Calu3 (cell line): Measurements from ENCODE around the gene POMT2. TPM values are rescaled to one million over a fixed set of nuclear protein-coding genes. Genes with fewer than 3 reads are reported as not detected.

Experiments used
- BruUV-seq: library from RNA; stranded (reverse); fragments of 400-500 nt; replicated peaks from 2 replicates; lab custom pipeline; 2021; lab: Mats Ljungman, UMichigan
- CTCF ChIA-PET: fragments of 300-600 bp; sonication (Branson Sonifier 250); formaldehyde crosslinking; loops from one replicate; lab custom pipeline; 2022; ENCODE audit warnings: antibody characterized with exemption; lab: Charles Lee
- DNase-seq: peaks from one replicate; pipeline ENCODE4 v3.0.0; 2022
- H3K27ac Mint-ChIP-seq: one replicate; pipeline ENCODE4 v1.8.0; 2022; ENCODE audit warnings: mixed read lengths; ENCODE audit not compliant: unreplicated experiment
- H3K27me3 Mint-ChIP-seq: one replicate; pipeline ENCODE4 v1.8.0; 2022; ENCODE audit warnings: mixed read lengths; ENCODE audit not compliant: unreplicated experiment
- H3K36me3 Mint-ChIP-seq: one replicate; pipeline ENCODE4 v1.8.0; 2022; ENCODE audit warnings: mild to moderate bottlenecking, moderate library complexity, mixed read lengths; ENCODE audit not compliant: insufficient read depth, unreplicated experiment
- H3K4me1 Mint-ChIP-seq: one replicate; pipeline ENCODE4 v1.8.0; 2022; ENCODE audit warnings: mild to moderate bottlenecking, low read depth, mixed read lengths; ENCODE audit not compliant: unreplicated experiment
- H3K4me3 Mint-ChIP-seq: one replicate; pipeline ENCODE4 v1.8.0; 2022; ENCODE audit warnings: mild to moderate bottlenecking, low read depth, moderate library complexity, mixed read lengths; ENCODE audit not compliant: unreplicated experiment
- H3K9me3 Mint-ChIP-seq: one replicate; pipeline ENCODE4 v1.8.0; 2022; ENCODE audit warnings: low read depth, mixed read lengths; ENCODE audit not compliant: unreplicated experiment
- intact Hi-C: fragments of 100-400 bp; cut with micrococcal nuclease; formaldehyde crosslinking; loops from one replicate; pipeline ENCODE4 v1.10.0; 2022; ENCODE audit not compliant: unreplicated experiment
- total RNA-seq: library from RNA; stranded (reverse); gene quantifications from 2 replicates; pipeline ENCODE4 v1.2.3, GENCODE V29; 2022
- TF ChIP-seq, protein P1 (sequence below): fragments of 200-600 bp; IDR thresholded peaks from one replicate; pipeline ENCODE4 v1.8.0; 2022; ENCODE audit warnings: antibody characterized with exemption; ENCODE audit not compliant: unreplicated experiment

Gene POMT2
- total RNA-seq, 1 experiment from 2014 or later: 21.7 TPM

DNA sequence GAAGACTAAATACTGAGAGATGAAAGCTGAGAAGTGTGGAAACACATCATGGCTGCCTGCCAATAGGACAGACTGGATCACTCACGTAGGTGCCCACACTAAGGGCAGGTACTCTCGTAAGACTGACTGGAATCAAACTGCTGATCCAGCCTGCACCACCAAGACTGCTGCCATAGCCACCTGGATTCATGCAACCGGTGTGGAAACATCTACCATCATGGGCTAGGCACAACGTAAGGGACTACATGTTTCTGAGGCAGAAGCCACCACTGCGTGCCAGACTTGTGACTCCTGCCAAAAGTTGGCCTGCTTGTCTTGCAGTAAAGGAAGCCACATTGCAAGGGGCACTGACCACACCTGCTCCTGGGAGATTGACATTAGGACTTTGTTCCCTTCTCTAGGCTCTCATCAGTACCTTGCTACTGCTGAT lies 3.8 kb downstream of the POMT2 start:
- Mint-ChIP-seq H3K9me3 (no peaks in the 10 kb centered on the region), H3K4me3 (no peak overlapping the region), H3K27ac (no peak overlapping the region), H3K36me3 (peaks cover 21% of the 10 kb centered on the region), H3K27me3 (no peaks in the 10 kb centered on the region), H3K4me1 (peaks cover 25% of the 10 kb centered on the region)
- CTCF ChIA-PET: interaction anchor here (0.6 to 3.6 kb wide), 10 partner anchors 10 to 193 kb away, joined by 3 to 94 read pairs (median 4); partner anchors contain the start of genes SAMD15 and TMED8
- BruUV-seq: no TSS peak
- intact Hi-C loops: loop anchor here (1.0 to 5.0 kb wide), 3 partner anchors 14 to 445 kb away; no protein-coding TSS in a partner anchor
- TF ChIP-seq, protein P1, sequence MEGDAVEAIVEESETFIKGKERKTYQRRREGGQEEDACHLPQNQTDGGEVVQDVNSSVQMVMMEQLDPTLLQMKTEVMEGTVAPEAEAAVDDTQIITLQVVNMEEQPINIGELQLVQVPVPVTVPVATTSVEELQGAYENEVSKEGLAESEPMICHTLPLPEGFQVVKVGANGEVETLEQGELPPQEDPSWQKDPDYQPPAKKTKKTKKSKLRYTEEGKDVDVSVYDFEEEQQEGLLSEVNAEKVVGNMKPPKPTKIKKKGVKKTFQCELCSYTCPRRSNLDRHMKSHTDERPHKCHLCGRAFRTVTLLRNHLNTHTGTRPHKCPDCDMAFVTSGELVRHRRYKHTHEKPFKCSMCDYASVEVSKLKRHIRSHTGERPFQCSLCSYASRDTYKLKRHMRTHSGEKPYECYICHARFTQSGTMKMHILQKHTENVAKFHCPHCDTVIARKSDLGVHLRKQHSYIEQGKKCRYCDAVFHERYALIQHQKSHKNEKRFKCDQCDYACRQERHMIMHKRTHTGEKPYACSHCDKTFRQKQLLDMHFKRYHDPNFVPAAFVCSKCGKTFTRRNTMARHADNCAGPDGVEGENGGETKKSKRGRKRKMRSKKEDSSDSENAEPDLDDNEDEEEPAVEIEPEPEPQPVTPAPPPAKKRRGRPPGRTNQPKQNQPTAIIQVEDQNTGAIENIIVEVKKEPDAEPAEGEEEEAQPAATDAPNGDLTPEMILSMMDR: no peak
- no peak for DNase-seq

DNA sequence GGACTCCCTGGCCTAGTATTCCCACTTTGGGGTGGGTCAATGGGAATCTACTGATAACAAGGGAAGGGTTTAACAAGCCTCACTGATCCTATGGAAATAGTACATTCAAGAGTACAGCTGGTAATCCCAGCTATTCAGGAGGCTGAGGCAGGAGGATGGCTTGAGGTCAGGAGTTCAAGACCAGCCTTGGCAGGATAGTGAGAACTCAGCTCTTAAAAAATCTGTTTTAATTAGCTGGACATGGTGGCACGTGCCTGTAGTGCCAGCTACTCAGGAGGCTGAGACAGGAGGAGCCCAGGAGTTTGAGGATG lies 4.5 kb downstream of the POMT2 start:
- no peaks in the 10 kb centered on the region for H3K27me3 Mint-ChIP-seq
- no TSS peak for BruUV-seq
- DNase-seq: no peak

DNA sequence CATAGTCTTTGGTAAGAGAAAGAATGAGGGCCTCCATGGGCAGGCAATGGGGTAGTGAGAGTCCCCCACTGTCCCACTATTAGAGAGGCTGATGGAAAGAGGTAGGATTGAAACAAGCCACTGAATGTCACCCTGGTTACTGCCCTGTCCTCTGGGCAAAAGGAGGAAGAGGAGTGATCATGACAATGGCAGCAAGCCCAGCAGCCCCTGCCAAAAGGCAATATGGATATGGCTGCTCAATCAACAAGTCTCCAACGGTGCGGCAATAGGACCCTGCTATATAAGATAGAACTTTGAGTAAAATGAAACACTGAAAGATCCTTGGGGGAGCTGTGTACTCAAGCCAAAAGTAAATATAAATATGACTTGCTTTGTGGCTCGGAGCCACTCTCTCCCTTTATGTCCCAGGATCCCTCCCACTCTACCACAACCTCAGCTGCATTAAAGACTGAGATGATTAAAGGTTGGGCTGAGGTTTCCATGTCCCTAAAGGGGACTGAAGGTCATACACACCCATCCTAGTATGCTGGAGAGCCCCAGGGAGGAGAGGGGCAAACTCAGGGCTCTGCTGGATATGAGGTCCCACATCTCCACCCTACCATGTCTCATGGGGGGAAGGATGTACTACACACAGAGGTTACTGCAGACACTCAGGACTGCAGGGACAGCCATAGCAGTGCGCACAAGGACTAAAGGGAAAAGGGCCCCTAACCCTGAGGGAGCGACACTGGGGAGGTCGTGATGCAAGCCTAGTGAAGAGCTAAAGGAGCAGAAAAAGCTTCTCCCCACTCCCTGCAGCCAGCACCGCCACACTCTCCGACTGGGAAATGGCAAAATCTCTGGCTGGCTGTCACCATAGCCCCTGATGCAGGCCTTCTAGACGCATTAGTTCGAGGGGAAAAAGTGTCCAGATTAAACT lies 5.9 kb downstream of the POMT2 start:
- BruUV-seq: no TSS peak
- H3K36me3 Mint-ChIP-seq: peaks cover under 1% of the 10 kb centered on the region
- CTCF ChIA-PET: interaction anchor here (0.5 to 3.6 kb wide), 6 partner anchors 8 to 175 kb away, joined by 3 to 94 read pairs (median 9); no protein-coding TSS in a partner anchor
- no peak overlapping the region for H3K27ac Mint-ChIP-seq
- TF ChIP-seq, protein P1: no peak
- no peaks in the 10 kb centered on the region for H3K9me3 Mint-ChIP-seq
- intact Hi-C loops: loop anchor here (5.0 kb wide), 1 partner anchor 442 kb away; no protein-coding TSS in a partner anchor
- H3K4me1 Mint-ChIP-seq: peaks cover 19% of the 10 kb centered on the region
- DNase-seq: no peak
- H3K4me3 Mint-ChIP-seq: no peak overlapping the region
- no peaks in the 10 kb centered on the region for H3K27me3 Mint-ChIP-seq

More for the DNA sequence above, 4.5 kb downstream of the POMT2 start:
- H3K9me3 Mint-ChIP-seq: no peaks in the 10 kb centered on the region
- H3K4me3 Mint-ChIP-seq: no peak overlapping the region
- peaks cover 14% of the 10 kb centered on the region for H3K36me3 Mint-ChIP-seq
- H3K27ac Mint-ChIP-seq: no peak overlapping the region
- TF ChIP-seq, protein P1: no peak
- peaks cover 23% of the 10 kb centered on the region for H3K4me1 Mint-ChIP-seq
- intact Hi-C loops: loop anchor here (1.0 to 5.0 kb wide), 3 partner anchors 13 to 444 kb away; no protein-coding TSS in a partner anchor
- CTCF ChIA-PET: interaction anchor here (0.6 to 3.6 kb wide), 14 partner anchors 9 to 440 kb away, joined by 3 to 94 read pairs (median 4); partner anchors contain the start of genes SAMD15, TMED8 and TMEM63C

DNA sequence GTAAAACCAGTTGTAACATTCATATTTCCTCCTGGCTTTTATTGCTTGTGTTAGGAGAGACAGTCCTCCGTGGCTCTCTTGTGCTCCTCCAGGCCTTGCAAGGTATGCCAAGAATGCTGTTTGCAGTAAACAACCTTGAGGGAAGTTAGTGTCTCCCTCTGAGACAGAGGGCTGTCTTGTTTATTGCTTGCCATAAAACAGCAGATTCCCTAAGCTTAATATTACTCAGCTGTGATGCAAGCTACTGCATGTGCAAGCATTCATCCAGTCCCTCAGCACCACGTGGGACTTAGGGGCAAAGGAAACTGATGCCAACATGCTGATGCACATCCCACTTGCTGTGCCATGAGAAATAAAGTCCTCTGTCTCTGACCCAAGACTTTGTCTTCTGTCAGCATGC lies 6.6 kb downstream of the POMT2 start:
- Mint-ChIP-seq H3K4me3 (no peak overlapping the region), H3K9me3 (no peaks in the 10 kb centered on the region), H3K27ac (no peak overlapping the region), H3K27me3 (no peaks in the 10 kb centered on the region), H3K4me1 (peaks cover 15% of the 10 kb centered on the region), H3K36me3 (no peaks in the 10 kb centered on the region)
- no peak for DNase-seq
- intact Hi-C loops: no loop called here
- CTCF ChIA-PET: interaction anchor here (3.6 kb wide), 1 partner anchor 12 kb away, joined by 94 read pairs; no protein-coding TSS in a partner anchor
- BruUV-seq: no TSS peak
- TF ChIP-seq, protein P1: no peak
